HG03521 (cell line): ENCODE results near the gene RMND5B.
"Not testable (repeated sequence)": the region's sequence is repeated elsewhere in the genome, so short reads cannot be mapped to it uniquely, and the experiment has no call there.

ENCODE experiments used
- ATAC-seq: cut with Tn5 transposase; IDR thresholded peaks from one replicate; pipeline ENCODE4 v1.9.1; 2021; ENCODE audit warnings: mild to moderate bottlenecking, moderate library complexity; ENCODE audit not compliant: unreplicated experiment

The RMND5B gene

DNA sequence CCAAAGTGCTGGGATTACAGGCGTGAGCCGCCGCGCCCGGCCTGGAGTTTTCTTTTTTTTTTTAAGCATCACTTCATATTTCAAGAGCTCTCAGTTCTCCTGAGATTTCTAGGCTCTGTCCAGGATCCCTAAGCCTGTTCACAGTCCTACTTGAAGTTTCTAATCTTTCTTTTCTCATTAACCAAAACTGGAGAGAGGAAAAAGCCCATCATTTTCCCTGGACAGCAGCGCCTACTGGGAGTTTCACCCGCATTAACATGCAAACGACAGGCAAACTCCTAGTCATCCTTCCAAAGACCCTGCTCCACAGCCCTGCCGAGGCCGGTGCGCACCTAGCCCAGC is 609 bp upstream of the RMND5B start:
- ATAC-seq, result not testable (repeated sequence)

DNA sequence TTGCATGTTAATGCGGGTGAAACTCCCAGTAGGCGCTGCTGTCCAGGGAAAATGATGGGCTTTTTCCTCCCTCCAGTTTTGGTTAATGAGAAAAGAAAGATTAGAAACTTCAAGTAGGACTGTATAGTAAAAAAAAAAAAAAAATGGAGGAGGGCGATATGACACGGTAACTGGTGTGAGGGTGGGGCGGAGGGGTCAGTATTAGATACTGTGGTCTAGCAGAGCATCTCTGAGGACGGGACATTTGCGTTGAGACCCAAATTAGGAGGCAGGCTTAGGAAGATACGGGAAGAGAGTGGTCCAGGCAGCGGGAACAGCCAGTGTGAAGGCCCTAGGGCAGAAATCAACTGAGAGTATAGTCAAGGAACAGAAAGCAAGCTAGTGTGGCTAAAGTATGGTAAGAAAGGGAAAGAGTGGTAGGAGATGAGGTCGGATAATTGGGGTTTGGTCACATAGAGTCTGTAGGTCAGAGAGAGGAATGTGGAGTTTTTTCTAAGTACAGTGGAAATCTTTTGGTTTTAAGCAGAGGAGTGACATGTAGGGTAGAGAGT is 707 bp downstream of the RMND5B start:
- ATAC-seq, result no peak

DNA sequence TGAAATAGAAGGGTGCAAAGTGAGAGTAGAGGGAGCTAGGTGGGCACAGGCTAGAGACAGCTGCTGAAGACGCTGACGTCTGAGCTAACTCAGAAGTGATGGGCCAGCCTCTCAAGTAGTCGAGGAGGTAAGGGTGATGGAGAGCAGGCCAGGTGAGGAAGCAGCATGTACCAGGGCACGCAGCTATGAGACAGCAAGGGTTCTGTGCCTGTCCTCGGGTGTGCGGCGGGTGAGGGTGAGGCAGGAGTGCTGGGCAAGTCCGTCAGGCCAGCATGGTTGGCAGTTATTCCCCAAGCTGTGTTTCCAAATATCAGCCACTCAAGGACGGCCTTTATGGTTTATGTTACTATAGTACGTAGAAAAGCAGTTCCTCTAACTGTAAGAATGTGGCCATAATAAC is 6.2 kb downstream of the RMND5B start:
- ATAC-seq, result no peak

DNA sequence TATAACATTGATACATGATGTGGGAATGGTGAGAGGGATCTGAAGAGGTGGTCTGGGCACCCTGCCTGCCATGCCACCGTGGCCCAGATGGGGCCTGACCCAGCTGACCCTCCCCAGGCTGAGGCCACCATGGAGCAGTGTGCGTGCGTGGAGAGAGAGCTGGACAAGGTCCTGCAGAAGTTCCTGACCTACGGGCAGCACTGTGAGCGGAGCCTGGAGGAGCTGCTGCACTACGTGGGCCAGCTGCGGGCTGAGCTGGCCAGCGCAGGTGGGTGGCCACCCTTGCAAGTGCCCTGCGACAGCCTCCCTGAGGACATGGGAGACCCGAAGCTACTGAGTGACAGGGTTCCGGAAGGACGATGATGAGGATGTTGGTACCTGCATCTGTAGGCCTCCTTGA is 7.2 kb downstream of the RMND5B start:
- no peak for ATAC-seq

DNA sequence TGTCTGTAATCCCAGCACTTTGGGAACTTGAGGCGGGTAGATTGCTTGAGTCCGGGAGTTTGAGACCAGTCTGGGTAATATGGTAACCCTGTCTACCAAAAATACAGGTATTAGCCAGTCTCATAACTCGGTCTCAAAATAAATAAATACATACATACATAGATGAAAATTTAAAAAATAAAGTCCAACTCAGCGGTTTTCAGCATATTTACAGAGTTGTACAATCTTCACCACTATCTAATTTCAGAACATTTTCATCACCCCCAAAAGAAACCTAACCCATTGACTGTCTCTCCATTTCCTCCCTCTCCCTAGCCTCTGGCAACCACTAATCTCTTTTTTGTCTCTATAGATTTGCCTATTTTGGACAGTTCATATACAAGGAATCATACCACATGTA is 10.7 kb downstream of the RMND5B start:
- no peak for ATAC-seq

DNA sequence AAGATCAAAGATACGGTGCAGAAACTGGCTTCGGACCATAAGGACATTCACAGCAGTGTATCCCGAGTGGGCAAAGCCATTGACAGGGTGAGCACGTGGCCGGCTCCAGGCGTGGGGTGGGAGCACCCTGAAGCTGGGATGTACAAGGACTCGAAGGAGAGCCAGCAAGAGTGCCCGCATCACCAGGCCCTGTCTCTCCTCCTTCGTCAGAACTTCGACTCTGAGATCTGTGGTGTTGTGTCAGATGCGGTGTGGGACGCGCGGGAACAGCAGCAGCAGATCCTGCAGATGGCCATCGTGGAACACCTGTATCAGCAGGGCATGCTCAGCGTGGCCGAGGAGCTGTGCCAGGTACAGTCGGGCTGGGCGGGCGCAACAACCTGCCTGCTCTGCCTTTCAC is 11.8 kb downstream of the RMND5B start:
- no peak for ATAC-seq

DNA sequence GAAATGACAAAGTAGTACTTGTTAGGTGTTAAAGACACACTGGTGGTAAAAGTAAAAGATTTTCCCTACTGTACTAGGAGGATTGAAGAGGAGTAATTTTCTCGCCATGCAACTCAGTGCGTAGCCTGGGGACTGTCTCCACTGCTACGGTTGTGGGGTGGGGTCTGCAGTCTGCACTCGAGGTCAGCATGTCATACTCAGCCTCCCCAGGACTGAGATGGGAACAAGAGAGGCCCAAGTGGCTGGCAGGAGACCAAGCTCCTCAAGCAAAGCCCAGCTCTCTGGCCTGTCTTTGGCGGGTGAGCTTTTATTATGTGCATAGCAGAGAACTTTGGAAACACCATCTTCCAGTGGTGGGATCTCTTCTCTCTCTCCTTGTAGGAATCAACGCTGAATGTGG is 12.4 kb downstream of the RMND5B start:
- ATAC-seq, result no peak

DNA sequence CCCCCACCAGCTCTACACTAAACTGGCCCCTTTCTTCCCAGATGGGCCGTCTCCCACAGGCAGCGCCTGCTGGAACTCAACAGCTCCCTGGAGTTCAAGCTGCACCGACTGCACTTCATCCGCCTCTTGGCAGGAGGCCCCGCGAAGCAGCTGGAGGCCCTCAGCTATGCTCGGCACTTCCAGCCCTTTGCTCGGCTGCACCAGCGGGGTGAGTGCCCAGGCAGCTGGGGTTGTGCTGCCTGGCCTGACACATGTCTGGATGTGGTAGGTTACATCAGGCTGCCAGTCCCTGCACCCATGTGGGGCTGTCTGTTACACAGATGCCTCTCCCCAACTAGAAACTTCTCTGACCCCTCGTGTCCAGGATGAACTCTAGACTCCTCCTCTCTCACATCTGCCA is 13.1 kb downstream of the RMND5B start:
- no peak for ATAC-seq

DNA sequence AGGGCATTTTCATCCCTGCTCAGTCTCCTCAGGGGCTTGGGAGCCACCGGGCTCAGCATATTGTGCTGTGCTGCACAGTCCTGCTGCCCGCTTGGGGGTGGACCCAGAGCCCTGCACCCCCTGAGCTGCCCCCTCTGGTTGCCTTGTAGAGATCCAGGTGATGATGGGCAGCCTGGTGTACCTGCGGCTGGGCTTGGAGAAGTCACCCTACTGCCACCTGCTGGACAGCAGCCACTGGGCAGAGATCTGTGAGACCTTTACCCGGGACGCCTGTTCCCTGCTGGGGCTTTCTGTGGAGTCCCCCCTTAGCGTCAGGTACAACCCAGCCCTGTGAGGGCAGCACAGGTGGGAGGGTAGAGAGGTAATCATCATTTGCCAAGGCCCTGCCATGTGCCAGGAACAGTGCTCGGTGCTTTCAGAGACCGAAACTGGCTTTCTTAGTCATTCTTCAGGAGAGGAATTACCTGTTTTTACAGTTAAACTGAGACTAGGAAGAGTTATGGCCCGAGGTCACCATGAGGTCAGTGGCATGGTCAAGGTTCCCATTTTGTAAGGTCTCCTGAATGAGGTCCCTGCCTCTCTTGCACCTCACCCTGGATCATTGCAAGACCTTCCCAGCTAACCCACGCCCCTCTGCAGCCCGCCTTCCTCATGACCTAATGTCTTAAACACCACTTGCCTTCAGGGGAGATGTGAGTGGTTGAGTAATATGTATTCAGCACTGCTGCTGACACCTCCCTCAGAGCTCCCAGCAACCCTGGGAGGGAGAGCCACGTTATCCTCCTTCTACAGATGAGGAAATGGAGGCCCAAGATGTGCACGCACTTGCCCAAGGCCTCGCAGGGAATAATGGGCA is 15.4 kb downstream of the RMND5B start:
- ATAC-seq, result no peak

DNA sequence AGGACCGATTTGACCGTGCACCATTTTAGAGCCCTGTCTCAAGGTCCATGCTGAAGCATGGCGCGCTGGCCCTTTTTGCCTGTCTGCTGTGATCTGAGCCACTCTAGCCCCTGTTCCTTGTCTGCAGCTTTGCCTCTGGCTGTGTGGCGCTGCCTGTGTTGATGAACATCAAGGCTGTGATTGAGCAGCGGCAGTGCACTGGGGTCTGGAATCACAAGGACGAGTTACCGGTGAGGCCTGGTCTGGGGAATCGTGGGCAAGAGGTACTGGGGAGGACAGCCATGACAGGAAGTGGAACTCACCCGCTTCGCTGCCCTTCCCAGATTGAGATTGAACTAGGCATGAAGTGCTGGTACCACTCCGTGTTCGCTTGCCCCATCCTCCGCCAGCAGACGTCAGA is 16.6 kb downstream of the RMND5B start:
- no peak for ATAC-seq

DNA sequence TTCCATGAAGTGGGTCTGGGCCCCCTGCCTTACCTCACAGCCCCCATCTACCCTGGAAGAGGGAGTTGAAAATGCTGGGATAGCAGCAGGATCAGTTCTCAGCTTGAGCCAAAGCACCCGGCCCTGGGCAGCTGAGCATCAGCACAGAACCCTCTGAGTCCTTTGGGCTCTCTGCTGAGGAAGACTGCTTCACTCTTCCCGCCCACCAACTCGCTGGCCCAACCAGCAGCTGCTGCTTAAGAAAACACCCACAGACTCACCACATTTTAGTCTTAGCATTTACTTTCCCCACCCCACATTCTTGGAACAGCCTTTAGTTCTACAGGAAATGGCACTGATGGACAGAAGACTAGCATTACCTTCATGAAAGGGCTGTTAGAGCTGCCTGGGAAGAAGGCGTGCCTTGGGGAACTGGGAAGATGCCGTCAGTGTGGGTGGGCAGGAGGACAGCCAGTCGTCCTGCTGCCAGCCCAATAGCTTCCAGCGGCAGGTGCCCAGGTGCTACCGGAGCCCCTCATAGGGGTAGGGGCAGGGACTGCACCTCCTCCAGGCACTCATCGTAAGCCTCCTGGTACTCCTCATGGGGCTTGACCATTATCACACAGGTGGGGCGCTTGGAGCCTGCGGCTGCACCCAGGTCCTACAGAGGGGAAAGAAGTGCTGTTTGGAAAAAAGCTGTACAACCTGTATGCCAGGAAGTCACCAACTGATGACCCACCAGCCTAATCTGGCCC is 18.6 kb downstream of the RMND5B start:
- no peak for ATAC-seq

DNA sequence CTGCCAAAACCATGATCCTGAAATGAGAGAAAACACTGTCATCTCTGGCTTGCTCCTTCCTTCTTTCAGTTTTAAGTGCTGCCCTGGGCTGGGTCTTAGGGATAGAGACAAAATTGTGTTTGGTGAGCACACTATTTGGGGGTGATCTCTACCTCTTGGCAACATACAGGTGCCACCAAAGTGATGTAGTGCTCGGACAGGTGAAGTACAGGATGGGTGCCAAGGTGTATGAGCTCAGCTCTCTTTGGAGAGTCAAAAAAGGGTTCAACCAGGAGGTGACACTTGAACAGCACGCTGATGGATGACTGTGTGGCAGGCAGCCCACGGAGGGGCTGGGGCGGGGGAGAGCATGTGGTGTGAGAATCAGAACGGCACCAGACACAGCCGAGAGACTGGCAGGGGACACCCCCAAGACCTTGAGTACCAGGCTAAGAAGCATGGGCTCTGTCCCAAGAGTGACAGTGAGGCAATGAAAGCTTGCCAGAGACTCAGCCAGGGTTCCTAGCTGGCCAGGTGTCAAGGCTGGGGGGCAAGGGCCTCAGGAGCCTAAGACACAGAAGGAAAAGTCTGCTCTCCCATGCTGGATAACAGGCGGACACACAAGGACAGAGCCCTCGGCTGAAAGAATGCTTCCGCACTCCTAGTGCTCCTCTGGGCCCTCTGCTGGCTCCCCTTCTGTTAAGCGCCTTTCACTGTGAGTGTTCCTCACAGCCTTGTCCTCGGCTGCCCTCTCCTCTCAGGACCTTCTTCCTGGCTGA is 20.3 kb downstream of the RMND5B start:
- no peak for ATAC-seq

DNA sequence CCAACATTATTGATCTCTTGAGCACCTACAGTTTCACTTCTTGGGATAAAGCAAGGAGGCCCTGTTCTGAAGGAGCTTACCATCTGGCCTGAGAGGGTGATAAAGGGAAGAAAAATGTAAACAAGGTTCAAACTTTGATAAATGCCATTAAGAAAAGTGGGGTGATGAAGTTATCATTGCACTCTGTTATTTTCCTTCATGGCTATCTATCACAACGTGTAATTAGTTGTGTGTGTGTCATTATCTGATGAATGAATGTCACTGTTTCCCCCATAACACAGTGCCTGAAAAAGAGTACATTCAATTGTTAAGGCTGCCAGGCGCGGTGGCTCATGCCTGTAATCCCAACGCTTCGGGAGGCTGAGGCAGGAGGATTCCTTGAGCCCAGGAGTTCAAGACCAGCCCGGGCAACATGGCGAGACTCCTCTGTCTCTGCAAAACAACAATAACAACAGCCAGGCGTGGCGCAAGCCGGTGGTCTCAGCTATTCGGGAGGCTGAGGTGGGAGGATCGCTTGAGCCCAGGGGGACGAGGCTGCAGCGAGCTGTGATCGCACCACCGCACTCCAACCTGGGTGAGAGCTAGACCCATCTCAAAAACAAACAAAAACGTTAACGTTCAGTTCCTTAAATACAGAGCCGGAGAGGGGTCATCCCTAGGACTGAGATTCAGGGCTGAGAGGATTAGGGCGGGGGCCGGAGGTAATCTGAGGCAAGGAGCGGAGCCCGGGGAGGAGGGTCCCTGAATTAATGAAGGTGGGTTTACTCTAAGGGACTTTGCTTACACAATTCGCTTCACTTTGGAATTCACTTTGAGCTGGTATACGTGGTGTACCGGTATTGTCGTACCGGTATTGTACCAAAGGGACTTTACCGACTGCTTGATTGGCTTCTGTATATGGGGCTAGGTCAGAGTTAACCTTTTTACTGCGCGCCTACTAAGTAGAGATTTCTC is 22.0 kb downstream of the RMND5B start:
- no peak for ATAC-seq

DNA sequence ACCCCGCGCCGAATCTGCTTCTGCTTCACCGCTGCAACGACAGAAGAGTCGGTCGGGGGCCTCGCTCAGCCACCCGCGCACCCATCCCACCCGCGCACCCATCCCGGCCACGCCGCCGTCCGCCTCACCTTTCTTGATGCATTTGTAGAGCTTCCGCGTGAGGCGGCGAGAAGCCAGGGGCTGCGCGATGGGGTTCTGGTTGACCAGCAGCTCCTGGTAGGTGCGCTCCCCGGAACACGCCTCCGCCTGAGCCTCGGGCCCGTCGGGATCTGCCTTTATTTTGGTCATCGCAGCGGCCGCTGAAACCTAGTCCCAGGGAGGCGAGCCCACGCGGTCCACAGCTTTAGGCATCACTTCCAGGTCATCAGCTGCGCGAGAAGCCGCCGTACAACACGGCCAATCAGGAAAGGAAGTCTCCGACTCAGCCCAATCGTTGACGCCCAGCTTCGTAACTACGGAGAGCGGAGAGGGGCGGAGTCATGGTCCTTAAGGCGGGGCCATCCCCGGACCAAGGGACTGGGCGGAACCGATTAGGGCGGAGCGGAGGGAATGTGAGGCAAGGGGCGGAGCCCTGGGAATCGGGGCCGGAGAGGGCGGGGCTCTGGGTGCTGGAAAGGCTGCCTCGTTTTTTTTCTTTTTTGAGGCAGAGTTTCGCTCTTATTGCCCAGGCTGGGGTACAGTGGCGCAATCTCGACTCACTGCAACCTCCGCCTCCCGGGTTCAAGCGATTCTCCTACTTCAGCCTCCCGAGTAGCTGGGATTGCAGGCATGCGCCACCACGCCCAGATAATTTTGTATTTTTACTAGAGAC is 22.9 kb downstream of the RMND5B start, which contains the start of gene NHP2:
NHP2 (minus strand) TSS at position 356 of the 811 bp plus-strand sequence; CDS start at position 288, 68 bp downstream.
- ATAC-seq, result peak; percentile 98

DNA sequence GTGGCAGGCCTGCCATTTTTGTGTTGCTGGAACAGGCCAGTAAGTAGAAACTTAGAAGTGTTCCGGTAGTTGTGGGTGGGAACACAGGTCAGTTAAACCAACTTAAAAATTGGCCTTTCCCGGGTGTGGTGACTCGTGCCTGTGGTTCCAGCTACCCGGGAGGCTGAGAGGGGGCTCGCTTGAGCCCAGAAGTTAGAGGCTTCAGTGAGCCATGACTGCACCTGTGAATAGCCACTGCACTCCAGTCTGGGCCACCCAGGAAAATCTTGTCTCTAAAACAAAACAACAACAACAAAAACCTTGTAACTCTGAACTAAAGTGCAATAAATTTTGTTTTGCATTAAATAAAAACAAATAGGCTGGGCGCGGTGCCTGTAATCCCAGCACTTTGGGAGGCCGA is 24.3 kb downstream of the RMND5B start:
- no peak for ATAC-seq

DNA sequence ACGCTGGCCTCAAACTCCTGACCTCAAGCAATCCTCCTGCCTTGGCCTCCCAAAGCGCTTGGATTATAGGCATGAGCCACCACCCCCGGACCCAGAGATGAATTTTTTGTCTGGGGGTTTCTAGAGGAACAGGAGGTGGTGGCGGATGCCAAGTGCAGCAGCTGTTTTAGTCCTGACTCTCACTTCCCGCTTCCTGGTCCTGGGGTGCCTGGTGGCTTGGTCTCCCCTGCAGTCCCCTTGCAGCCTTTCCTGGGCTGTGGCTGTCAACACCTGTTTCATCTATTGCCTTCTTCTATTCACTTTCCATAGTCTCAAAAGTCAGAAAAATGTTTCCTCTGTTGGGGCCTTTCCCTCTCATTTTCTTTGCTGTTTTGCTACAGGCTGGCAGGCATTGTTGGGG is 29.4 kb downstream of the RMND5B start:
- ATAC-seq, result no peak

DNA sequence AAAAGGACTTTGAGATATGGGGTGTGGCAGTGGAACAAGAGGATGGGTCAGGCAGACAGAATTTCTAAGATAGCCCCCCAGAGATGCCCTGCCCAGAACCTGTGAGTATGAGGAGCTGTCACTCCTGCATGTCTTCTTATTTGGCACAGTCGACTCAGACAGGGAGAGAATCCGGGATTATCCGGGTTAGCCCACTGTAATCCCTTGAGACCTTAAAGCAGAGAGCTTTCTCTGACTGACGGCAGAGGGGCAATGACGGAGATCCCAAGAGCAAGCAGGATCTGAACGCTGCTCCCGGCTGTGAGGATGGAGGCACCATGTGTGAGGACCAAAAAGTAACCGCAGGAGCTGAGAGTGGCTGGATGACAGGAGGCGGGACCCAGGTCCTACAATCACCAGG is 31.7 kb downstream of the RMND5B start:
- no peak for ATAC-seq

DNA sequence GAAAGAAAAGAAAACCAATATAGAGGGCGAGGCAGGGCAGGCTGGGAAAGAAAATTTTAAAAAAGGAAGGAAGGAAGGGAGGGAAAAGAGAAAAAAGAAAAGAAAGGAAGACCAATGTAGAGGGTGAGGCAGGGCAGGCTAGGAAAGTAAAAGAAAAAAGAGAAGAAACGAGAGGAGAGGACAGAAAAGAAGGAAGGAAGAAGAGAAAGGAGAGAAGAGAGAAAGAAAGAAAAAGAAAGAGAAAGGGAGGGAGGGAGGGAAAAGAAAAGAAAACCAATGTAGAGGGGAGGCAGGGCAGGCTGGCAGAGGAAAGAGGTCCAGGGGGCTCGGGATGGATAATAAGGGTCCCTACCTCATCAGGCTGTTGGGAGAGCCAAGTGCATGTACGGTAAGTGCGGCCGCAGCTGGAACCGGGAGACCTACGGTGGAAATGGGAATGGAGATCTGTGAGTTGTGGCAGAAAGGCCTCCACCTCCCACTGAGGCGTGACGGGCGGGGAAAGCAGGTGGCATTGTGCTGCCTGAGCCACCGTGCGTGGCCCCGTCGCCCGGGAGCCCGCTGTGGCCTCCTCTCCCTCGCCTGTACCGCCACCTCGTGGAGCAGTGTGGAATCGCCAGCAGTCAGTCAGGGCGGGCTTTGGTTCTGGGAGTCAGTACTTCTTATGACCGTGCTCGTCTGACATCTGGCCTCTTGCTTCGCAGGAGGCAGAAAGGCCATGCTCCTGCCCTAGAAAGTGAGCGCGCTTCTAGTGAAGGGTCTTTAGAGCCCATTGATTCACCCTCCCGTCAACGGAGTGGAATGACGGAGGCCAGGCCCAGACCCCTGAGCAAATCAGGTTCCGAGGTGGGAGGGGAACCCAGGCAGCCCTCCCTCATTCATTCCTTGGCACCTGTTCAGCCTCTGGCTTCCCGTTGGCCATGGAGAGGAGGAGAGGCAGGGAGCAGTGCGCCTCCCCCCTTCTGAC is 33.2 kb downstream of the RMND5B start:
- peak; percentile 89 for ATAC-seq
